ENCODE results near the gene ADIPOR2.

GRCh38 chr12:1823237-1823636 lies 132.4 kb downstream of the ADIPOR2 start:
- TF ChIP-seq CTCF (conservative IDR thresholded peaks at IDR 0.05; ENCODE audit: low read depth, low read length) (no peak), EZH2phosphoT487 (IDR thresholded peaks at IDR 0.05; ENCODE audit: borderline replicate concordance, low read length) (no peak)

Measured in PC-3 (cell line).